Lower leg skin (tissue), 4 donors: ENCODE results near the gene TMEM154. TPM values are rescaled to one million over a fixed set of nuclear protein-coding genes. Genes with fewer than 3 reads are reported as not detected.

Experiments used
- DNase-seq, 2 donors: peaks; one replicate each; pipeline ENCODE4 v3.0.0-alpha.2; 2019; ENCODE audit warnings: low spot score in 2 of 2
- H3K4me3 ChIP-seq: fragments of 200-600 bp; sonication (generic); 2 replicates; pipeline ENCODE4 v1.5.1; 2017; ENCODE audit warnings: mild to moderate bottlenecking, low read depth; ENCODE audit not compliant: poor library complexity, severe bottlenecking
- POLR2A ChIP-seq, 2 donors: fragments of 450-650 bp; IDR thresholded peaks; one replicate each; pipeline ENCODE4 v1.6.1; 2016 to 2017; ENCODE audit warnings: antibody characterized with exemption in 2 of 2, mild to moderate bottlenecking in 1 of 2, moderate library complexity in 1 of 2
- WGBS, 2 donors: methylation state at CpG; one replicate each; pipeline ENCODE4 v1.1.5; 2018; 5-methylcytosine and 5-hydroxymethylcytosine counted together
- intact Hi-C: fragments of 100-400 bp; cut with DNase I; formaldehyde crosslinking; loops from one replicate; pipeline ENCODE4 v1.15.0; 2023; ENCODE audit warnings: low total_unique reads
- total RNA-seq, 4 donors: library from RNA; depleted of rRNA; stranded (reverse); fragments of >200 nt; gene quantifications; one replicate each; pipeline ENCODE4 v1.1.0, GENCODE V29; 2016
- TF ChIP-seq, protein P1 (sequence below), 3 donors: fragments of 450-650 bp; IDR thresholded peaks; one replicate each; pipeline ENCODE4 v1.5.1; 2016; ENCODE audit warnings: antibody characterized with exemption in 3 of 3, mild to moderate bottlenecking in 3 of 3, moderate library complexity in 2 of 3

Gene TMEM154
- total RNA-seq, 4 donors from 2014 or later: 73.1 to 139 (median 97.5) TPM

DNA sequence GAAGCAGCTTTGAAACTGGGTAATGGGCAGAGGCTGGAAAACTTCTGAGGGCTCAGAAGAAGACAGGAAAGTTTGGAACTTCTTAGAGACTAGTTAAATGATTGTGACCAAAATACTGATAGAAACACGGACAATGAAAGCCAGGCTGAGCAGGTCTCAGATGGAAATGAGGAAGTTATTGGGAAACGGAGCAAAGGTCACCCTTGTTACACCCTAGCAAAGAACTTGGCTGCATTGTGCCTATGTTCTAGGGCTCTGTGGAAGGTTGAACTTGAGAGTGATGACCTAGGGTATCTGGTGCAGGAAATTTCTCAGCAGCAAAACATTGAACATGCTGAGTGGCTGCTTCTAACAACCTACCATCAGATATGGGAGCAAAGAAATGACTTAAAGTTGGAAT lies 93.1 kb downstream of the TMEM154 start:
- no peak for TF ChIP-seq POLR2A (IDR thresholded peaks at IDR 0.05)
- TF ChIP-seq, protein P1, sequence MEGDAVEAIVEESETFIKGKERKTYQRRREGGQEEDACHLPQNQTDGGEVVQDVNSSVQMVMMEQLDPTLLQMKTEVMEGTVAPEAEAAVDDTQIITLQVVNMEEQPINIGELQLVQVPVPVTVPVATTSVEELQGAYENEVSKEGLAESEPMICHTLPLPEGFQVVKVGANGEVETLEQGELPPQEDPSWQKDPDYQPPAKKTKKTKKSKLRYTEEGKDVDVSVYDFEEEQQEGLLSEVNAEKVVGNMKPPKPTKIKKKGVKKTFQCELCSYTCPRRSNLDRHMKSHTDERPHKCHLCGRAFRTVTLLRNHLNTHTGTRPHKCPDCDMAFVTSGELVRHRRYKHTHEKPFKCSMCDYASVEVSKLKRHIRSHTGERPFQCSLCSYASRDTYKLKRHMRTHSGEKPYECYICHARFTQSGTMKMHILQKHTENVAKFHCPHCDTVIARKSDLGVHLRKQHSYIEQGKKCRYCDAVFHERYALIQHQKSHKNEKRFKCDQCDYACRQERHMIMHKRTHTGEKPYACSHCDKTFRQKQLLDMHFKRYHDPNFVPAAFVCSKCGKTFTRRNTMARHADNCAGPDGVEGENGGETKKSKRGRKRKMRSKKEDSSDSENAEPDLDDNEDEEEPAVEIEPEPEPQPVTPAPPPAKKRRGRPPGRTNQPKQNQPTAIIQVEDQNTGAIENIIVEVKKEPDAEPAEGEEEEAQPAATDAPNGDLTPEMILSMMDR (IDR thresholded peaks at IDR 0.05): no peak
- intact Hi-C loops: no loop called here
- H3K4me3 ChIP-seq: no peak overlapping the region
- no peak for DNase-seq
- 67 to 77% methylated on average over 2 of the region's 2 CpGs for WGBS, 2 donors

DNA sequence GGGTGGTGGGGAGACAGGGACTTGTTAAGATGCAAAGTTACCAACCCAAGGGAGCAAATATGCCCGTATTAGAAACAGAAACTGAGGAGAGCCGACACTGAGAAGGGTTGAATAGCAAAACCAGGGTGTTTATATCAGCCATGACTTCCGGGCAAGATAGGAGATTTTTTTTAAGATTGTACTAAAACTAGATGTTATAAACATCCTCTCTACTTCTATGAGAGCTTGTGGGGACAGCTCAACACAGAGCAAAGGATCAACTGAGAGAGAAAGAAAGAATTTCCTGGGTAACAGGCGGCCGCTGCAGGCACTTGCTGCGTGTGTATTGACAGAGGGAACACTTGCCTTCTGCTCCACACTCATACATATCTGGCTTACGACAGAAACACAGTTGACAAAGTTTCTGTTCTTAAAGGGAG lies 94.8 kb downstream of the TMEM154 start:
- DNase-seq: no peak
- H3K4me3 ChIP-seq: no peak overlapping the region
- TF ChIP-seq, protein P1 (IDR thresholded peaks at IDR 0.05): no peak
- TF ChIP-seq POLR2A (IDR thresholded peaks at IDR 0.05): no peak
- intact Hi-C loops: no loop called here
- WGBS, 2 donors: 71 to 75% methylated on average over 7 of the region's 7 CpGs

DNA sequence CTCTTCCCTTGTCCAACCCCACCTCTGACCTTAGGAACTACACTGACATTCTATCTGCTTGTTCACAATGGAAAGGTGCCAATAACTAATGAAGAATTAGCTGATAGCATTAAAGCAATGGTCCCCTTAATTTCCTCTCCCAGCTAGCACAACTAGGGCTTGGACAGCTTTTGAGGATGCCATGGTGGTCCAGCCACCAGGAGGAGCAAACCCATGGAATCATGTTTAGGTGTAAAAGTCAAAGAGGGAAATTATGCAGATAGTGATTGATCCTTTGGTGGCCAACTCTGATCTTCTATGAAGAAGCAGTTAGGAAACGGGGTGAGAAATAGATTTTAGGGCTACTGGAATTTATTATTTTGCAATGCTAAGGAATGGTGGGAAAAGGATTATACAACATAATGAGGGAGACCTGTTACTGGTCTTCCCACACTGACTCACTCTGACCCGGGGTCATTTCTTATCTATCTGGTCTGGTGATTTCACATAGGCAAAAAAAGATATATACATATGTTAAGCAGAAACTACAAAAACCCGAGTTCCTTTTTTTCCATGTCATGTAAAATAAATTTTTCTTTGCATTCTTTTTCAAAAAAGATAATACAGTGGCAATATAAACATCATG lies 98.1 kb downstream of the TMEM154 start:
- no peak overlapping the region for H3K4me3 ChIP-seq
- WGBS, 2 donors: 87 to 90% methylated on average over 3 of the region's 3 CpGs
- no peak for DNase-seq
- TF ChIP-seq, protein P1 (IDR thresholded peaks at IDR 0.05): no peak
- no peak for TF ChIP-seq POLR2A (IDR thresholded peaks at IDR 0.05)
- intact Hi-C loops: no loop called here

DNA sequence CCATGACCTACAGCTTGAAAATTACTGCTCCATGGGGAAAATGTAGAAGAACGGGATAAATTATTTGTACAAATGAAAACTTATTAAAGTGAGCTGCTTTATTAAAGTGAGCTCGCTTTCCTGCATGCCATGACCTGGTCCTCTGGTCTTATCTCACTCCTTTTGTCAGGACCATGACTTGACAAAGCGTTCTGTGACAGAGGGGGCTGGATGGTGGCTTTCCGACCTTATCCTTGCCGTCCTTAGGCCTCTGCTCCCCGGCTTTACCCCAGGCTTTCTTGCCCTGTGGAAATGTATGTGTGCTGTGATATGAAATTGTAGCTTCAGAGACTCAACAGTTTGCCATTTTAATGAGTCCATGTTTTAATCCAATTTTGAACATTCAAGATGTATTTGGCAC lies 99.9 kb downstream of the TMEM154 start:
- intact Hi-C loops: no loop called here
- no peak for DNase-seq
- 96% methylated on average over 6 of the region's 6 CpGs for WGBS, 2 donors
- H3K4me3 ChIP-seq: no peak overlapping the region
- no peak for TF ChIP-seq POLR2A (IDR thresholded peaks at IDR 0.05)
- TF ChIP-seq, protein P1 (IDR thresholded peaks at IDR 0.05): no peak

DNA sequence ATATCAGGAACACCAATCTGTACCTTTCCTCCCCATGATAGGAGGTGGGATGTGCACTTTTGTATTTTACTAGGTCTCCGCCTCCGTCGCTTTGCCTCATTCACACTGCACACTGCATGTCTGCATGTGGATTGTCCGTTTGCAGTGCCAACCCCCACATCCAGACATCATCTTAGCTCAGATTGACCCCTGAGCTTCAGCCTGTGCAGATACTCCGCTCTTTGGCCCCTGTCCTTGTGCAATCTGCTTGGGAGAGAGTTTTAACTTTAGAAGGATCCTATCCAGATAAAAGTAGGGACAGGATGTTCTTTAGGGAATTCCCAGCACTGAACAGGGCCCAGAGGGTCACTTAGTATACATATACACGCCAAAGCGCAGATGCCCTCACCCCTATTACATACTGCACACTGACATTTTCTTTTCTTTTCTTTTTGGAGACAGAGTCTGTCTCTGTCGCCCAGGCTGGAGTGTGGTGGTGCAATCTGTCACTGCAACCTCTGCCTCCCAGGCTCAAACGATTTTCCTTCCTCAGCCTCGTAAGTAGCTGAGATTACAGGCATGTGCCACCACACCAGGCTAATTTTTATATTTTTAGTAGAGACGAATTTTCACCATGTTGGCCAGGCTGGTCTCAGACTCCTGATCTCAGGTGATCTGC lies 100.6 kb downstream of the TMEM154 start:
- H3K4me3 ChIP-seq: no peak overlapping the region
- TF ChIP-seq, protein P1 (IDR thresholded peaks at IDR 0.05): no peak
- TF ChIP-seq POLR2A (IDR thresholded peaks at IDR 0.05): no peak
- DNase-seq: no peak
- WGBS, 2 donors: 88 to 89% methylated on average over 11 of the region's 11 CpGs
- intact Hi-C loops: no loop called here
